Head of caudate nucleus (tissue), 42 donors: Measurements from ENCODE around the gene ABCB11.
"Not testable (repeated sequence)": the region's sequence is repeated elsewhere in the genome, so short reads cannot be mapped to it uniquely, and the experiment has no call there.

Source experiments
- DNase-seq, 42 donors: peaks; one replicate each; pipeline versions ENCODE4 v3.0.0 to v3.0.0-alpha.2; 2020 to 2021; ENCODE audit warnings: mixed read lengths in 7 of 42
- intact Hi-C: fragments of 100-400 bp; cut with DNase I; formaldehyde crosslinking; loops from one replicate; pipeline ENCODE4 v1.15.0; 2022

ABCB11 gene

DNA sequence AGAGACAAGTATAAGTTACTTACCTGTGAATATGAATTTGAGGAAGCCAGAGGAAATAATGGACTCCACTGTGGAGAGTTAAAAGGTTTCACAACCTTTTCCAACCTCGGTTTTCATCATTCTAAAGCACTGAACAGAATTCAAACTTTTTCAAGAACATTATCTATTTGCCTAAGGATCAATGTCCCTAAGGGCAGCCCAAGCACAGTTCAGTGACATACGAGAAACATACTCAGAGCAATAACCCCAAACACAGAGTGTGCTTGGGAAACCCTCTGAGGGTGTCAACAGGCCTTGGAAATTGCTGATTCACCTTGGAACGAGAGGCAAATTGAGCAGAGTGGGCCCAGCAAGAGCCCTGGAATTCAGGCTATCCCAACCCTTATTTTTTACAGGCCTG, at the start of gene ABCB11:
Gene ABCB11 (minus strand): TSS at position 123 of the 400 bp plus-strand sequence. CDS start 13,199 bp downstream, outside the sequence.
- no peak for DNase-seq
- intact Hi-C loops = no loop called here

DNA sequence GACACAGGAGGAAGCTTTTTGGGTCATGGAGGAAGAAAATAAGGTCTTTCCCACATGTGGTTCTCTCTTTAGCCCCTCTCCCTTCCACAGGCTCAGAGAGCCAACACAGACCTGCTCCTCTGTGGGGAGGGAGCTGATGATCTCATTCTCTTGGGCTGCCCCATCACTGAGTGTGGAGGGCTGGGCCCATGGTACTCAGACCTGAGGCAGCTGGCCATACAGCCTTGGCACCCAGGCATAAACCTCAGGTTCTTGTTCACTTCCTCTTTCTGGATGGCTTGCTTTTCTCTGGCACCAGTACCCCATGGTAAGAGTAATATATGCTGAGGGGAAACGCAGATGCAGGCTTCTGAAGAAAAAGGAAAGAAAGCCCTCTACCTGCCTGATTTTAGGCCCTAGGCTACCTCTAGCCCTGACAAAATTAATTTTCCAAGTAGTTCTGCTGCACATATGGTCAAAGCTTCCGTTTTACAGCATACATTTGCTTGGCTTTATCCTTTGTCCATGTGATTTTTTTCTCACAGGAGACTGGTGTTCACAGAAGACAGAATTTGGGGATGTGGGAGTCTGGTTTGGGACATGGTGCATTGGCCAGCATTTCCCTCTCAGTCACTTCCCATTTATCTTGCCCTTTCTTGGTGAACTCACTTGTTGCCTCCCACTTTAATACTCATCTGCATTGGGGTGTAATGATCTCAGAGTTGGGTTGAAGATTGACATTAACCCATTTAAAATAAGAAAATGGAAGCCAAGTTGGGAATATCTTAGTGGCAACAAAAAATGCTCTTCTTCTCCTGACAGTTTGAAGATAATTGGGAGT, 49.3 kb upstream of the ABCB11 start:
- intact Hi-C loops = no loop called here
- peak in 10 of 42 donors; percentile 4 to 43 (median 12) for DNase-seq

GRCh38 chr2:169077674-169078240, 46.6 kb upstream of the ABCB11 start:
- intact Hi-C loops = no loop called here
- no peak for DNase-seq

DNA sequence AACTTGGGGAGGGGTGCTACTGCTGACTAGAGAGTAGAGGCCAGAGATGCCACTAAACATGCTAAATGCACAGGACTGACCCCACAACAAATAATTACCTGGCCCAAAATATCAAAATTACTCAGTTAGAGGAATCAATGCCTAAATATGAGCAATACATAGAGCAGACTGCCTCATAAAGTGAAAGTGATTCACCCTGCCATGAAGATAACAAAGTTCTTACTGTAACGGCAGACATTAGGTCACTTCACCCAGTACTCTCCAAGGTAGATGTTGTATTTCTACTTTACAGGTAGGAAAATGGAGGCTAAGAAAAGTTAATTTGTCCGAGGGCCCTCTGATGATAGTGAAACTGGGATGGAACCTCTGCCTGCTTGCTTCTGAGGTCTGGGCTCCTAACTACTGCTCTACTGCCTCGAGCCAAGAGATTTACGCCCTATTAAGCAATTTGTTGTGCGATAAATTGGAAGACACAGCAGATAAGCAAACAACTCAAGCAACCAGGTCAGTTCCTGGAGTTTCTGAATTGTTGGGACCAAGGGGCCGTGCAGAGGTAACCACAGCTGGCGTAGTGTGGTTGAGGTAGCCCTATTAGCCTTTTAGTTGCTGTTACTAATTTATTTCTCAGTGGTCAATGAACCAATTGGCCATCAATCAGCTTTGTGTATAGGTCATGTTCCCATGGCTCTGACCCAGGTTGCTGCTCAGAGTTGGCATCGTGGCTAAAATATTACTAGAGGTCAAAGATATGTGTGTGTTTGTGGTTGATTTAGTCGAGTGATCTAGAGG, 43.0 kb upstream of the ABCB11 start:
- intact Hi-C loops = no loop called here
- no peak for DNase-seq

DNA sequence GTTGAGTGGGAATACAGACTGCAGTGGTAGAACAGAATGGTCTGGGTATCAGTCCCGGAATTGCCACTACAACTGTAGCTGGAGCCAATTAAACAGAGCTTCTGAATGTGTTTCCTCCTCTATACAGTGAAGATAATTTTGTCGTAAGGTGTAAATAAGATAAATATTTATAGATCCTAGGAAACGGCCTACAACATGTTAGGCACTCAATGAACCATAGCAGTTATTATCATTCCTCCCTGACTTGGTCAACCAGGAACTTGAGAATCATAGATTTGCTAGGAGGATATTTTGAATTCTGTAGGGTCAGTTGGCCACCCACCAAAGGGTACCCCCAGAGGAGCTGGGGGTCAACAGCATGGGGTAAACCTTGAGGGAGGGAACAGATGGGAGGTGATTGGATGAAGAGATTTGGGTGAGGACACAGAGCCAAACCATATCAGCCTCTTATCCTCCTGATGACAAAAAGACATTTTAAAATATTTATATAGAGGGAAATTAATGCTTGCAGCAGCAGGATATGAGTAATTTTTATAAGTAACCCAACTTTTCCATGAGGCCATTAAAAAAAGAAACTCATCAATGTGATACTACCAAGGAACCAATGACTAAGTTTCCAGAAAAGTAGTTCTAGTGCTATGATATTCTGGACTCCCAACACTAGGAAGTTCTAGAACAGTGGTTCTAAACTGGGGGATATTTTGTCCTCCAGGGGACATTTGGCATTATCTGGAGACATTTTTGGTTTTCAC, 42.3 kb upstream of the ABCB11 start:
- no peak for DNase-seq
- intact Hi-C loops = no loop called here

DNA sequence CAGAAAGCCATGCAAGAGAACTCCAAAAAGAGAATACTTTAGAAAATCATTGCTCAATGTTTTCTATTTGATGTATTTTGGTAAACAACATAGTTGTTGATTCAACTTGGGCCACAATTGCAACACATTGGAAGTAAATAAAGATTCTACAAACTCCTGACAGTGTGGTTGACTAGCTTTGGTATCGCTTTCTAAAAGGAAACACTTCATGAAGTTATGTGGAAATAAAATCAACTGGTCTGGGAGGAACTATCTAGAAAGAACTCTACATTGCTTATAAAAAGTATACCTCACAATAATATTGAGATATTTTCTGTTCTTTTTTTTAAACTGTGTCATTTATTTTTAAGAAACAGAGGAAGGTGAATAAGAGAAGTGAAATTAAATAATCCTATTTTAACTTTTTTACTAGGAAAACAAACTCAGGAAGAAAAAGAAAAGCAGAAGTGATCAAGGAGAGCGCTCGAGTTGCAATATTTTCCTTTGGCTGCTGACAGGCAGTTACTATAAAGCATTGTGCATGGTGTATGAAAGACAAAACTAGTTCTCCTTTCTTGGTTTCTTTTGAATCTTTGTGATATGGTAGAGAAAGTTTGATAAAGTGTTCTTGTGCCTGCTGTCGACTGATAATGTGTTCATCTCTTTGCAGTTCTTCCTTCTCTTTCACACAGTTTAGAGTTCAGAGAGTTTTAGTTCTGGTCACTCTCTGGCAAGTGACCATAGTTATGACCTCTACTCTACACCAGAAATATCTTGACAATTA, 41.2 kb upstream of the ABCB11 start:
- DNase-seq = no peak

GRCh38 chr2:169071455-169071854, 40.3 kb upstream of the ABCB11 start:
- intact Hi-C loops = no loop called here

More for the DNA sequence above, 41.2 kb upstream of the ABCB11 start:
- intact Hi-C loops = no loop called here

GRCh38 chr2:169069833-169070232, 38.7 kb upstream of the ABCB11 start:
- no peak for DNase-seq
- intact Hi-C loops = no loop called here

More at GRCh38 chr2:169071455-169071854, 40.3 kb upstream of the ABCB11 start:
- no peak for DNase-seq

- intact Hi-C loops = no loop called here
- peak in 27 of 42 donors; percentile 10 to 77 (median 35) for DNase-seq
Observed at GRCh38 chr2:169069341-169069740, 38.2 kb upstream of the ABCB11 start, which contains the start of gene DHRS9. Gene DHRS9 (plus strand): TSS chr2:169069563. CDS start chr2:169081582, 12,019 bp downstream.

DNA sequence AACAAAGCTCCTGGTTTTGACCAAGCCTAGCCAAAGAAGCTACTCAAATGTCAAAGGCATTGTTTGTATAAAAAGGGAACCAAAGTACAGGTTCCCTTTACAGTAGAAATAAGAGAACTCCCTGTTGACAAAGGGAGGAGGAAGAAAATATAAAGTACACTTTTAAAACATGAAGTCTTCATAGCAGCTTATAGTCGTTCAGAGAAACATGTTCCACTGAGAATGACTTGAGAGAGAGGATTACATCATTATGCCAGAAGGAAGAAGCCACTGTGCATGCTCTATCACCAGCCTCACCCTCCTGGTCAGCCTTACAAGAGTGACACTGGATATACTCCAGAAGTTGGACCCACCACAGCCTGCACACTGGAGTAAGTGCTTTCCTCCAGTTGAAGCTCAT, 35.8 kb upstream of the ABCB11 start:
- intact Hi-C loops = no loop called here

GRCh38 chr2:169065864-169066517, 34.9 kb upstream of the ABCB11 start:
- intact Hi-C loops = no loop called here
- no peak for DNase-seq

More for the DNA sequence above, 35.8 kb upstream of the ABCB11 start:
- no peak for DNase-seq

DNA sequence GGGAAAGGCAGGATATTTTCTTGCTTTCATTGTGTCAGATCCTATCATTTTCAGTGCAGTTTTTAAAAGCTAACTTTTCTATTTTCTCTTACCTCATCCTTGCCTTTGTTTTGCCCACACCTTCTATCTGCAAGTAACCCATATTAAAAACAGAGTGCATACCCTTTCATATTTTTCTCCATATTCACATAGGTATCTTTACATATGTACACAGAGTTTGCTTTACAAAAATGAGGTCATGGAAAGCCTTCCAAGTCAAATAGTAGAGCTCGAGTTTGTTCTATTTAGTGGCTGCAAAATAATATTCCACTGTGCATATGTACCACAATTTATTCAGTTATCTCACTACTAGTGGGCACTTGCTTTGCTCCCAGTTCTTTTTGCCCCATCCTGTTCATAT, 34.3 kb upstream of the ABCB11 start:
- DNase-seq = no peak
- intact Hi-C loops = no loop called here

DNA sequence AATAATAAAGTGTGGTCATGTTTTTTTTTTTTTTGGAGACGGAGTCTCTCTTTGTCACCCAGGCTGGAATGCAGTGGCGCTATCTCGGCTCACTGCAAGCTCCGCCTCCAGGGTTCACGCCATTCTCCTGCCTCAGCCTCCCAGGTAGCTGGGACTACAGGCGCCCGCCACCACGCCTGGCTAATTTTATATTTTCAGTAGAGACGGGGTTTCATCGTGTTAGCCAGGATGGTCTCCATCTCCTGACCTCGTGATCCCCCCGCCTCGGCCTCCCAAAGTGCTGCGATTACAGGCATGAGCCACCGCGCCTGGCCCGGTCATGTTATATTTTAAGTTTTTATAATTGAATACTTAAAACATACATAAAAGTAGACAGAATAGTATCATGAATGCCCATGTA, 33.1 kb upstream of the ABCB11 start:
- intact Hi-C loops, DNase-seq: not testable (repeated sequence)

- intact Hi-C loops, DNase-seq: not testable (repeated sequence)
Observed at GRCh38 chr2:169054575-169054974, 23.5 kb upstream of the ABCB11 start.

GRCh38 chr2:169050476-169051240, 19.5 kb upstream of the ABCB11 start:
- DNase-seq = no peak
- intact Hi-C loops = no loop called here

DNA sequence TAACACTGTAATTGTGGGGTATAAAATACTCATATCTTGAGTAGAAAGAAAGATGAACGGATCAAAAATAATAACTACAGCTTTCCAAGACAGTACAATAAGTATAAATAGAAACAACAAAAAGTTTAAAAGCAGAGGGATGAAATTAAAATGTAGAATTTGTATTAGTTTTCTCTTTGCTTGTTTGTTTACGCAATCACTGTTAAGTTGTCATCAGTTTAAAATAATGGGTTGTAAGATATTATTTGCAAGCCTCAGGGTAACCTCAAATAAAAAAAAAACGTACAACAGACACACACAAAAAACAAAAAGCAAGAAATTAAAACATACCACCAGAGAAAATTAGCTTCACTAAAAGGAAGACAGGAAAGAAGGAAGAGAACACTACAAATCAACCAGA, 18.0 kb upstream of the ABCB11 start:
- no peak for DNase-seq
- intact Hi-C loops = no loop called here
